ENCODE results near the gene CRYL1.

GRCh38 chr13:20474515-20474914 lies 51.1 kb downstream of the CRYL1 start:
- TF ChIP-seq CTCF (conservative IDR thresholded peaks at IDR 0.05; ENCODE audit: low read depth, low read length), result no peak
- TF ChIP-seq EZH2 (IDR thresholded peaks at IDR 0.05; ENCODE audit: borderline replicate concordance, low read depth, low read length, poor library complexity, severe bottlenecking), result no peak

Data from A673 (cell line).